Measurements from ENCODE around the gene CTNNA2.

The CTNNA2 gene

GRCh38 chr2:80530442-80531064 lies 1017.7 kb downstream of the CTNNA2 start:
- Mint-ChIP-seq H3K4me1 (ENCODE audit: low read depth in 2 of 2) (no peaks in the 10 kb centered on the region), H3K9me3 (peaks cover 17 to 19% of the 10 kb centered on the region in 2 donors), H3K36me3 (ENCODE audit: insufficient read depth) (no peaks in the 10 kb centered on the region), H3K27ac (no peak overlapping the region), H3K4me3 (no peak overlapping the region), H3K27me3 (no peaks in the 10 kb centered on the region)
- ATAC-seq (replicated peaks) (no peak), DNase-seq (no peak)

- ATAC-seq (replicated peaks) (no peak), DNase-seq (no peak)
- Mint-ChIP-seq H3K4me3 (no peak overlapping the region), H3K4me1 (ENCODE audit: low read depth in 2 of 2) (no peaks in the 10 kb centered on the region), H3K27ac (no peak overlapping the region), H3K36me3 (ENCODE audit: insufficient read depth) (no peaks in the 10 kb centered on the region), H3K27me3 (no peaks in the 10 kb centered on the region), H3K9me3 (peaks cover 17 to 19% of the 10 kb centered on the region in 2 donors)
These were observed 1018.5 kb downstream of the CTNNA2 start for GRCh38 chr2:80531319-80531718.

GRCh38 chr2:80545420-80546210 lies 1032.8 kb downstream of the CTNNA2 start:
- Mint-ChIP-seq H3K27ac (no peak overlapping the region), H3K36me3 (ENCODE audit: insufficient read depth) (no peaks in the 10 kb centered on the region), H3K4me1 (ENCODE audit: low read depth in 2 of 2) (no peaks in the 10 kb centered on the region), H3K27me3 (no peaks in the 10 kb centered on the region), H3K4me3 (no peak overlapping the region), H3K9me3 (peaks cover 3 to 8% of the 10 kb centered on the region in 2 donors)
- ATAC-seq (replicated peaks) (no peak), DNase-seq (no peak)

GRCh38 chr2:80546766-80547165 lies 1033.9 kb downstream of the CTNNA2 start:
- DNase-seq (no peak), ATAC-seq (replicated peaks) (no peak)
- Mint-ChIP-seq H3K4me1 (ENCODE audit: low read depth in 2 of 2) (no peaks in the 10 kb centered on the region), H3K4me3 (no peak overlapping the region), H3K36me3 (ENCODE audit: insufficient read depth) (no peaks in the 10 kb centered on the region), H3K27me3 (no peaks in the 10 kb centered on the region), H3K9me3 (peaks cover 3 to 8% of the 10 kb centered on the region in 2 donors), H3K27ac (no peak overlapping the region)

GRCh38 chr2:80547344-80547743 lies 1034.5 kb downstream of the CTNNA2 start:
- Mint-ChIP-seq H3K36me3 (ENCODE audit: insufficient read depth) (no peaks in the 10 kb centered on the region), H3K9me3 (peaks cover 3 to 8% of the 10 kb centered on the region in 2 donors), H3K4me3 (no peak overlapping the region), H3K27ac (no peak overlapping the region), H3K4me1 (ENCODE audit: low read depth in 2 of 2) (no peaks in the 10 kb centered on the region), H3K27me3 (no peaks in the 10 kb centered on the region)
- no peak for DNase-seq
- no peak for ATAC-seq (replicated peaks)

GRCh38 chr2:80548469-80548868 lies 1035.6 kb downstream of the CTNNA2 start:
- no peak for ATAC-seq (replicated peaks)
- no peak for DNase-seq
- H3K27me3 Mint-ChIP-seq = no peaks in the 10 kb centered on the region
- peaks cover 3 to 8% of the 10 kb centered on the region in 2 donors for H3K9me3 Mint-ChIP-seq
- H3K4me3 Mint-ChIP-seq = no peak overlapping the region
- H3K36me3 Mint-ChIP-seq (ENCODE audit: insufficient read depth) = no peaks in the 10 kb centered on the region
- no peak overlapping the region for H3K27ac Mint-ChIP-seq
- no peaks in the 10 kb centered on the region for H3K4me1 Mint-ChIP-seq (ENCODE audit: low read depth in 2 of 2)

- no peak for ATAC-seq (replicated peaks)
- Mint-ChIP-seq H3K9me3 (peaks cover 3% of the 10 kb centered on the region in 2 donors), H3K36me3 (ENCODE audit: insufficient read depth) (no peaks in the 10 kb centered on the region), H3K4me1 (ENCODE audit: low read depth in 2 of 2) (no peaks in the 10 kb centered on the region), H3K4me3 (no peak overlapping the region), H3K27me3 (no peaks in the 10 kb centered on the region), H3K27ac (no peak overlapping the region)
- DNase-seq = no peak
These were observed 1037.0 kb downstream of the CTNNA2 start for GRCh38 chr2:80549901-80550300.

- H3K27ac Mint-ChIP-seq = no peak overlapping the region
- peaks cover 6 to 10% of the 10 kb centered on the region in 2 donors for H3K9me3 Mint-ChIP-seq
- no peak for ATAC-seq (replicated peaks)
- no peaks in the 10 kb centered on the region for H3K4me1 Mint-ChIP-seq (ENCODE audit: low read depth in 2 of 2)
- no peaks in the 10 kb centered on the region for H3K27me3 Mint-ChIP-seq
- no peak for DNase-seq
- H3K4me3 Mint-ChIP-seq = no peak overlapping the region
- no peaks in the 10 kb centered on the region for H3K36me3 Mint-ChIP-seq (ENCODE audit: insufficient read depth)
These were observed 1047.5 kb downstream of the CTNNA2 start for GRCh38 chr2:80560326-80560725.

GRCh38 chr2:80568011-80568410 lies 1055.2 kb downstream of the CTNNA2 start:
- no peak for ATAC-seq (replicated peaks)
- H3K27ac Mint-ChIP-seq = no peak overlapping the region
- no peak for DNase-seq
- H3K9me3 Mint-ChIP-seq = peaks cover 5 to 24% of the 10 kb centered on the region in 2 donors
- no peaks in the 10 kb centered on the region for H3K36me3 Mint-ChIP-seq (ENCODE audit: insufficient read depth)
- H3K4me1 Mint-ChIP-seq (ENCODE audit: low read depth in 2 of 2) = no peaks in the 10 kb centered on the region
- H3K4me3 Mint-ChIP-seq = no peak overlapping the region
- H3K27me3 Mint-ChIP-seq = no peaks in the 10 kb centered on the region

- Mint-ChIP-seq H3K27ac (no peak overlapping the region), H3K9me3 (peaks cover 9 to 14% of the 10 kb centered on the region in 2 donors), H3K27me3 (no peaks in the 10 kb centered on the region), H3K4me1 (ENCODE audit: low read depth in 2 of 2) (no peaks in the 10 kb centered on the region), H3K4me3 (no peak overlapping the region), H3K36me3 (ENCODE audit: insufficient read depth) (no peaks in the 10 kb centered on the region)
- ATAC-seq (replicated peaks) (no peak), DNase-seq (no peak)
These were observed 1060.3 kb downstream of the CTNNA2 start for GRCh38 chr2:80573167-80573566.

GRCh38 chr2:80573950-80574349 lies 1061.1 kb downstream of the CTNNA2 start:
- Mint-ChIP-seq H3K4me3 (no peak overlapping the region), H3K27ac (no peak overlapping the region), H3K36me3 (ENCODE audit: insufficient read depth) (no peaks in the 10 kb centered on the region), H3K27me3 (no peaks in the 10 kb centered on the region), H3K4me1 (ENCODE audit: low read depth in 2 of 2) (no peaks in the 10 kb centered on the region), H3K9me3 (peaks cover 9% of the 10 kb centered on the region in 2 donors)
- ATAC-seq (replicated peaks) (no peak), DNase-seq (no peak)

GRCh38 chr2:80579756-80580155 lies 1066.9 kb downstream of the CTNNA2 start:
- no peak for ATAC-seq (replicated peaks)
- DNase-seq = no peak
- H3K27ac Mint-ChIP-seq = no peak overlapping the region
- H3K36me3 Mint-ChIP-seq (ENCODE audit: insufficient read depth) = no peaks in the 10 kb centered on the region
- no peak overlapping the region for H3K4me3 Mint-ChIP-seq
- H3K4me1 Mint-ChIP-seq (ENCODE audit: low read depth in 2 of 2) = no peaks in the 10 kb centered on the region
- peaks cover 6 to 9% of the 10 kb centered on the region in 2 donors for H3K9me3 Mint-ChIP-seq
- no peaks in the 10 kb centered on the region for H3K27me3 Mint-ChIP-seq

- Mint-ChIP-seq H3K4me3 (no peak overlapping the region), H3K36me3 (ENCODE audit: insufficient read depth) (no peaks in the 10 kb centered on the region), H3K27ac (no peak overlapping the region), H3K27me3 (no peaks in the 10 kb centered on the region), H3K9me3 (peaks cover 4 to 16% of the 10 kb centered on the region in 2 donors), H3K4me1 (ENCODE audit: low read depth in 2 of 2) (no peaks in the 10 kb centered on the region)
- DNase-seq (no peak), ATAC-seq (replicated peaks) (no peak)
These were observed 1078.4 kb downstream of the CTNNA2 start for GRCh38 chr2:80591233-80591632.

GRCh38 chr2:80592106-80592505 lies 1079.3 kb downstream of the CTNNA2 start:
- no peak for ATAC-seq (replicated peaks)
- no peaks in the 10 kb centered on the region for H3K27me3 Mint-ChIP-seq
- DNase-seq = no peak
- no peaks in the 10 kb centered on the region for H3K4me1 Mint-ChIP-seq (ENCODE audit: low read depth in 2 of 2)
- no peak overlapping the region for H3K4me3 Mint-ChIP-seq
- H3K27ac Mint-ChIP-seq = no peak overlapping the region
- peaks cover 2 to 16% of the 10 kb centered on the region in 2 donors for H3K9me3 Mint-ChIP-seq
- no peaks in the 10 kb centered on the region for H3K36me3 Mint-ChIP-seq (ENCODE audit: insufficient read depth)

Data from effector memory CD8-positive, alpha-beta T cell (primary cell).